Right hindlimb (tissue), 1 donor: Measurements from ENCODE around the gene NEU2.

Source experiments
- DNase-seq: peaks from one replicate; pipeline ENCODE4 v3.0.0-alpha.2; 2018

The NEU2 gene

GRCh38 chr2:233032551-233033320 lies at the start of gene NEU2:
TSS of gene NEU2 (plus strand) at chr2:233032672. CDS start at chr2:233032672, 0 bp downstream.
- no peak for DNase-seq

GRCh38 chr2:232982926-232983668 lies 49.4 kb upstream of the NEU2 start:
- no peak for DNase-seq

GRCh38 chr2:232983669-232984140 lies 48.8 kb upstream of the NEU2 start:
- no peak for DNase-seq

- DNase-seq: no peak
These were observed 47.8 kb upstream of the NEU2 start for GRCh38 chr2:232984451-232985207.

GRCh38 chr2:232986155-232986554 lies 46.3 kb upstream of the NEU2 start:
- DNase-seq: no peak

GRCh38 chr2:232993231-232993821 lies 39.1 kb upstream of the NEU2 start:
- no peak for DNase-seq

- no peak for DNase-seq
These were observed 38.0 kb upstream of the NEU2 start for GRCh38 chr2:232994446-232994845.

GRCh38 chr2:232997749-232998665 lies 34.5 kb upstream of the NEU2 start:
- DNase-seq: no peak

- DNase-seq: no peak
These were observed 33.8 kb upstream of the NEU2 start for GRCh38 chr2:232998666-232998985.

- DNase-seq: no peak
These were observed 33.1 kb upstream of the NEU2 start for GRCh38 chr2:232999354-232999753.

GRCh38 chr2:233000886-233001750 lies 31.4 kb upstream of the NEU2 start:
- no peak for DNase-seq

GRCh38 chr2:233002829-233003657 lies 29.4 kb upstream of the NEU2 start:
- DNase-seq: no peak

- no peak for DNase-seq
These were observed 28.6 kb upstream of the NEU2 start for GRCh38 chr2:233003658-233004555.

- no peak for DNase-seq
These were observed 27.4 kb upstream of the NEU2 start for GRCh38 chr2:233005096-233005495.

- DNase-seq: no peak
These were observed 25.8 kb upstream of the NEU2 start for GRCh38 chr2:233006648-233007047.

GRCh38 chr2:233007270-233007669 lies 25.2 kb upstream of the NEU2 start:
- DNase-seq: no peak

GRCh38 chr2:233007739-233008138 lies 24.7 kb upstream of the NEU2 start:
- DNase-seq: no peak

- DNase-seq: no peak
These were observed 22.8 kb upstream of the NEU2 start for GRCh38 chr2:233009661-233010060.
